Liver (tissue), 9 donors: ENCODE data around the gene SYNJ2. TPM values are rescaled to one million over a fixed set of nuclear protein-coding genes. Genes with fewer than 3 reads are reported as not detected.

Source experiments
- DNase-seq: peaks from one replicate; pipeline ENCODE4 v3.0.0-alpha.2; 2017; ENCODE audit warnings: low spot score
- H3K27ac ChIP-seq, 2 donors: one replicate each; pipeline ENCODE4 v1.7.0; 2013; ENCODE audit warnings: inconsistent platforms in 2 of 2, low read length in 2 of 2, control low read depth in 1 of 2, low read depth in 1 of 2, mild to moderate bottlenecking in 1 of 2
- H3K27me3 ChIP-seq, 4 donors: one replicate each; pipeline versions ENCODE4 v1.6.1 to v1.7.0; 2013; ENCODE audit warnings: low read length in 3 of 4, inconsistent platforms in 1 of 4, mild to moderate bottlenecking in 1 of 4, moderate library complexity in 1 of 4; ENCODE audit not compliant: control insufficient read depth in 4 of 4, insufficient read depth in 4 of 4
- H3K36me3 ChIP-seq, 4 donors: one replicate each; pipeline versions ENCODE4 v1.6.1 to v1.7.0; 2013; ENCODE audit warnings: low read length in 3 of 4, mild to moderate bottlenecking in 3 of 4, low read depth in 1 of 4, moderate library complexity in 1 of 4; ENCODE audit not compliant: control insufficient read depth in 4 of 4, insufficient read depth in 3 of 4
- H3K4me1 ChIP-seq, 4 donors: one replicate each; pipeline versions ENCODE4 v1.6.1 to v1.7.0; 2013; ENCODE audit warnings: low read length in 3 of 4, mild to moderate bottlenecking in 3 of 4, moderate library complexity in 1 of 4; ENCODE audit not compliant: control insufficient read depth in 4 of 4, insufficient read depth in 4 of 4
- H3K4me3 ChIP-seq, 3 donors: one replicate each; pipeline versions ENCODE4 v1.6.1 to v1.7.0; 2013; ENCODE audit warnings: low read length in 3 of 3, control low read depth in 1 of 3, low read depth in 1 of 3, mild to moderate bottlenecking in 1 of 3
- H3K9ac ChIP-seq, 2 donors: one replicate each; pipeline ENCODE4 v1.7.0; 2013; ENCODE audit warnings: low read length in 2 of 2, mild to moderate bottlenecking in 2 of 2, moderate library complexity in 2 of 2, control low read depth in 1 of 2, low read depth in 1 of 2
- H3K9me3 ChIP-seq, 4 donors: one replicate each; pipeline versions ENCODE4 v1.6.1 to v1.7.0; 2013; ENCODE audit warnings: low read length in 3 of 4; ENCODE audit not compliant: control insufficient read depth in 4 of 4
- CTCF ChIP-seq: fragments of 150-350 bp; IDR thresholded peaks from 2 replicates; pipeline ENCODE4 v1.5.1; 2017; ENCODE audit warnings: improper control_type of control experiment, low read depth, low read length; ENCODE audit not compliant: missing input control
- EGR1 ChIP-seq, 2 donors: IDR thresholded peaks; 2 replicates each; pipeline ENCODE4 v1.6.1; 2016 to 2018; ENCODE audit warnings: antibody characterized with exemption in 2 of 2, low read depth in 2 of 2
- HNF4A ChIP-seq, 2 donors: conservative IDR thresholded peaks; 2 replicates each; pipeline ENCODE4 v1.6.1; 2016; ENCODE audit warnings: antibody characterized with exemption in 2 of 2, mild to moderate bottlenecking in 2 of 2
- HNF4G ChIP-seq: IDR thresholded peaks from 2 replicates; pipeline ENCODE4 v1.6.1; 2016; ENCODE audit warnings: antibody characterized with exemption
- JUND ChIP-seq, 2 donors: IDR thresholded peaks; 2 replicates each; pipeline ENCODE4 v1.6.1; 2016; ENCODE audit warnings: antibody characterized with exemption in 2 of 2
- MAX ChIP-seq: IDR thresholded peaks from 2 replicates; pipeline ENCODE4 v1.6.1; 2016; ENCODE audit warnings: antibody characterized with exemption
- NR2F2 ChIP-seq: IDR thresholded peaks from 2 replicates; pipeline ENCODE4 v1.6.1; 2016; ENCODE audit warnings: antibody characterized with exemption
- RAD21 ChIP-seq, 2 donors: IDR thresholded peaks; 2 replicates each; pipeline ENCODE4 v1.6.1; 2016; ENCODE audit warnings: antibody characterized with exemption in 2 of 2, mild to moderate bottlenecking in 2 of 2
- REST ChIP-seq: IDR thresholded peaks from 2 replicates; pipeline ENCODE4 v1.6.1; 2016; ENCODE audit warnings: antibody characterized with exemption, mild to moderate bottlenecking
- YY1 ChIP-seq: IDR thresholded peaks from 2 replicates; pipeline ENCODE4 v1.6.1; 2016; ENCODE audit warnings: antibody characterized with exemption, mild to moderate bottlenecking
- ZBTB33 ChIP-seq: IDR thresholded peaks from 2 replicates; pipeline ENCODE4 v1.6.1; 2016; ENCODE audit warnings: antibody characterized with exemption
- WGBS: extraction: QIAGEN DNeasy Blood & Tissue Kit; methylation state at CpG from one replicate; pipeline ENCODE4 v1.1.7; 2013; 5-methylcytosine and 5-hydroxymethylcytosine counted together
- polyA plus RNA-seq, 2 donors: library from polyadenylated mRNA; stranded (reverse) in 1 of 2; unstranded in 1 of 2; fragments of 200-250 nt in 1 of 2; fragments of >200 nt in 1 of 2; fragmentation: Nextera tagmentation in 1 of 2; extraction: Ambion mirVana in 1 of 2; gene quantifications; one replicate each; pipeline versions ENCODE4 v1.2.1 to v1.2.3, GENCODE V29; 2013 to 2015
- total RNA-seq, 2 donors: library from RNA; depleted of rRNA; stranded (reverse); fragments of >200 nt; gene quantifications; one replicate each; pipeline ENCODE4 v1.2.3, GENCODE V29; 2014
- TF ChIP-seq, protein P1 (sequence below): IDR thresholded peaks from 2 replicates; pipeline ENCODE4 v1.6.1; 2016; ENCODE audit warnings: antibody characterized with exemption
- donor health status: healthy.
- donor health status: healthy.
- donor health status: healthy.
- donor health status: healthy.
- donor health status: healthy.

SYNJ2 gene
- total and polyA plus RNA-seq, 4 donors: 2.4 to 8.9 (median 3.2) TPM

DNA sequence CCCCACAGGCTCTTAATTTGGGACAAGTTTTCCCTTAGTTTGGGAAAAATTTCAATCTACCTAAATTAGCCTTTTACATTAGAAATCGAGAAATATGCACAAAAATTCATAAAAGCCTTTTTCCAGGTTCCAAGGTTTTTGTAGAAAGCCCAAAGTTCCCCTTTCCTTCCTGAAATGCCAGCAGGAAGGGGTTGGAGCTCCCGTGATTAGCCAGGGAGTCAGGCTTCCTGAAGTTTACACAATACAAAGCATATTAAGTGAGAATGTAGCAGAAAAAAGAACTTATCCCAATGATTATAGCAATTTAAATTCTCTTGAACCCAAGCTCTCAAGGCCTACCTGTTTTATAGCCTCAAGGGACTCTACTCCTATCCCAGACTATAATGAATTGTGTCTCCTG is 39.1 kb downstream of the SYNJ2 start:
- Histone ChIP-seq H3K27me3 (no peaks in the 10 kb centered on the region), H3K4me3 (no peak overlapping the region), H3K9ac (no peak overlapping the region), H3K27ac (no peak overlapping the region), H3K36me3 (peaks cover 0 to 8% (median 0%) of the 10 kb centered on the region in 4 donors), H3K4me1 (no peaks in the 10 kb centered on the region), H3K9me3 (no peaks in the 10 kb centered on the region)
- WGBS: 85% methylated on average over 2 of the region's 2 CpGs
- no peak for DNase-seq
- no peak for TF ChIP-seq JUND (IDR thresholded peaks at IDR 0.05)
- no peak for TF ChIP-seq MAX
- no peak for TF ChIP-seq EGR1 (IDR thresholded peaks at IDR 0.05; ENCODE audit: low read depth in 2 of 2)
- TF ChIP-seq NR2F2: no peak
- no peak for TF ChIP-seq RAD21 (IDR thresholded peaks at IDR 0.05)
- no peak for TF ChIP-seq YY1

DNA sequence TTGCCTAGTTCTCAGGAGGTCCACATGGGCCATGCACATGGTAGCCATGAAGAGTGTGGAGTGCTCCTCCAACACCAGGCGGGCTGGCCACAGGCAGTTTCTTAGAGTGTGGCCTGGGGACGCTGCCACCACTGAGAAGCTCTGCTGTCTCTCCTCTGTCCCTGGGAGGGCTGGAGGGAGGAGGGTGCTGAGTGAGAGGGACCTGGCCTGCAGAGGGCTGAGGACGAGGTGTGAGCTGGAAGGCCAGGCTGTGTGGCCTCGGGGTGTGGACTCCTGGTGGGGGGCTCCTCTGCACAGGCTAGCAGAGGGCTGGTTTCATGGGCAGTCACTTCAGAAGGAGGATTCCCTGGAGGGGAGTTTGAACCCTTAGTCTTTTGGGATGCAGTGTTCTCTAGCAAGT is 39.7 kb downstream of the SYNJ2 start:
- Histone ChIP-seq H3K27me3 (no peaks in the 10 kb centered on the region), H3K9me3 (no peaks in the 10 kb centered on the region), H3K4me3 (no peak overlapping the region), H3K9ac (no peak overlapping the region), H3K4me1 (peaks cover 0 to 3% (median 0%) of the 10 kb centered on the region in 4 donors), H3K27ac (no peak overlapping the region), H3K36me3 (peaks cover 0 to 8% (median 0%) of the 10 kb centered on the region in 4 donors)
- no peak for DNase-seq
- WGBS: 93% methylated on average over 4 of the region's 4 CpGs
- TF ChIP-seq HNF4G (no peak), YY1 (no peak)

DNA sequence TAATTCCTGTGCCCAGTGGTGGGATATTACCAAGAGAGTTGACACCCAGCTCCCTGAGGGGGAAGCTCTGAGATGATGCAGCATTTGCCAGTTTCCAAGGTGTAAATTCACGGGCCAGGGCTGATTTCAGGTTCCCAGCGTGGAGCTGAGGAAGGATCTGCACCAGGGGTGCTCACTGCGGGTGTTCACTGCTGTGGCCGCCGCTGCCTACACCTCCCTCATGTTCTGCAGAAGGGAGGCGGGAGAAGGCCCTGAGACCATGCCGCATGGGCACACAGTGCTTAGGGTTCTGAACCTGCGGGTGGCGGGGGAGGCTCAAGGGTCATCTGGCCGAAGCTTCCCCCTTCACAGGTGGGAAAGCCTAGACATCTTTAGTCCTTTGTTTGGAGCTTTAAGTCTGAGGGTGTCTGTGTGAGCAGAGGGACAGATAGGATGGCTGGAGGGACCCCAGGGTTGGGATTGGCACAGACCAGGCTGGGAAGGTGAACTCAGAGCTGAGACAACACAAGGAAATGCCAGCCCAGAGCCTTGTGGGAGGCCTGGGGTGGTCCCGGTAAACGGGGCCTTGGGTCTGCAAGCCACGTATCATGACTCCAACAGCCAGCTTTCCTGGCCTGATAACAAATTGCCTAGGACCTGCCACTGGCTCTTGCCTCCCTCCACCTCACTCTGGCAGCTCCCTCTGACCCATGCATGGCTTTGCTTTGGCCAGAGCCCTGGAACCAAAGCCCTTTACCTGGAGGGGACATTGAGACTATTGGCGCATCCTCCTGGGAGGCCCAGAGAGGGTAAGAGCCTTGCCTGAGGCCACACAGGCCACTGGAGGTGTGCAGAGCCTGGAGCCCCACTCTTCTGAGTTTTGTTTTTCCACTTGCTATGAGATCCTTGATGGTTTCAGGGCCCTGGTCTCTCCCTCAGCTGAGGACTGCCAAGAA is 40.4 kb downstream of the SYNJ2 start:
- 96% methylated on average over 14 of the region's 14 CpGs for WGBS
- Histone ChIP-seq H3K27ac (no peak overlapping the region), H3K27me3 (no peaks in the 10 kb centered on the region), H3K4me3 (no peak overlapping the region), H3K36me3 (peaks cover 0 to 8% (median 0%) of the 10 kb centered on the region in 4 donors), H3K9ac (no peak overlapping the region), H3K9me3 (no peaks in the 10 kb centered on the region), H3K4me1 (peaks cover 0 to 3% (median 0%) of the 10 kb centered on the region in 4 donors)
- DNase-seq: no peak
- TF ChIP-seq REST: no peak
- no peak for TF ChIP-seq HNF4A (conservative IDR thresholded peaks at IDR 0.05)
- no peak for TF ChIP-seq NR2F2
- no peak for TF ChIP-seq CTCF
- TF ChIP-seq, protein P1, sequence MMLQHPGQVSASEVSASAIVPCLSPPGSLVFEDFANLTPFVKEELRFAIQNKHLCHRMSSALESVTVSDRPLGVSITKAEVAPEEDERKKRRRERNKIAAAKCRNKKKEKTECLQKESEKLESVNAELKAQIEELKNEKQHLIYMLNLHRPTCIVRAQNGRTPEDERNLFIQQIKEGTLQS: no peak
- no peak for TF ChIP-seq ZBTB33
- TF ChIP-seq RAD21 (IDR thresholded peaks at IDR 0.05): no peak
